ENCODE data around the gene SUSD3. TPM values are rescaled to one million over a fixed set of nuclear protein-coding genes. Genes with fewer than 3 reads are reported as not detected.

SUSD3 gene
- polyA plus RNA-seq, 4 donors, result 8.5 to 10.3 (median 10.2) TPM

- DNase-seq (ENCODE audit: low read depth in 4 of 4, low spot score in 2 of 4), result no peak
Measured at GRCh38 chr9:93028448-93029006, 30.0 kb upstream of the SUSD3 start.

- no peak for DNase-seq (ENCODE audit: low read depth in 4 of 4, low spot score in 2 of 4)
Measured at GRCh38 chr9:93030642-93031628, 27.6 kb upstream of the SUSD3 start.

DNA sequence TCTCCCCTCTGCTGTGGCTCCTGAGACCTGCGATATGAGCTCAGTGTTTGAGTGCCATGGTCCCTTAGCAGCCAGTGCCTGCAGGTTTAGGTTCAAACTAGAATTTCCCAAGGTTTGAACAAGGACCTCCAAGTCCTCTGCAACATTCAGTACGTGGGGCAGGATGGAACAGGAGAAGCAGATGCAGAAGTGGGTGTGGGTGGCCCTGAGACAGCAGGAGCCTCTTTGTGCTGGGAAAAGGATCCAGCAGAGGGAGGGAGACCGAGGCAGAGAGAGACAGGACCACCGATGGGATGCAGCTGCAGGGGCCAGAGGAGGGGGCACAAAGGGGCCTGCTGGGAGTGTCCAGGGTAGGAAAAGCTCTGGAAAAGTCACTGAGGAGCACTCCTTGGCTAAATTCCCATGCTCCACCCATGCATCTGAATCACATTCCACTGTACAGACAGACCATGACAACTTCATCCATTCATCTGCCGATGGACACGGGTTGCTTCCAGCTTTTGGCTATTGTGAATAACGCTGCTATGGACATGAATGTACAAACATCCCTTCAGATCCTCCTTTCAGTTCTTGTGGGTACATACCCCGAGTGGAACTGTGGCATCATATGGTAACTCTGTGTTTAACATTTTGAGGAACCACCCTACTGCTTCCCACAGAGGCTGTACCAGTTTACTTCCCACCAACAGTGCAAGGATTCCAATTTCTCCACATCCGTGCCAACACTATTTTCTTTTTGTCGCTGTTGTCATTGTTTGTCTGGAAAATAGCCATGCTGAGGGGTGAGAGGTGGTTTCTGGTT, 26.7 kb upstream of the SUSD3 start:
- no peak for DNase-seq (ENCODE audit: low read depth in 4 of 4, low spot score in 2 of 4)

GRCh38 chr9:93032545-93032944, 26.0 kb upstream of the SUSD3 start:
- no peak for DNase-seq (ENCODE audit: low read depth in 4 of 4, low spot score in 2 of 4)

GRCh38 chr9:93033531-93033930, 25.0 kb upstream of the SUSD3 start:
- DNase-seq (ENCODE audit: low read depth in 4 of 4, low spot score in 2 of 4), result no peak

GRCh38 chr9:93035106-93035660, 23.3 kb upstream of the SUSD3 start:
- DNase-seq (ENCODE audit: low read depth in 4 of 4, low spot score in 2 of 4), result no peak

GRCh38 chr9:93035821-93036351, 22.6 kb upstream of the SUSD3 start:
- DNase-seq (ENCODE audit: low read depth in 4 of 4, low spot score in 2 of 4), result no peak

GRCh38 chr9:93036887-93037475, 21.5 kb upstream of the SUSD3 start:
- no peak for DNase-seq (ENCODE audit: low read depth in 4 of 4, low spot score in 2 of 4)

DNA sequence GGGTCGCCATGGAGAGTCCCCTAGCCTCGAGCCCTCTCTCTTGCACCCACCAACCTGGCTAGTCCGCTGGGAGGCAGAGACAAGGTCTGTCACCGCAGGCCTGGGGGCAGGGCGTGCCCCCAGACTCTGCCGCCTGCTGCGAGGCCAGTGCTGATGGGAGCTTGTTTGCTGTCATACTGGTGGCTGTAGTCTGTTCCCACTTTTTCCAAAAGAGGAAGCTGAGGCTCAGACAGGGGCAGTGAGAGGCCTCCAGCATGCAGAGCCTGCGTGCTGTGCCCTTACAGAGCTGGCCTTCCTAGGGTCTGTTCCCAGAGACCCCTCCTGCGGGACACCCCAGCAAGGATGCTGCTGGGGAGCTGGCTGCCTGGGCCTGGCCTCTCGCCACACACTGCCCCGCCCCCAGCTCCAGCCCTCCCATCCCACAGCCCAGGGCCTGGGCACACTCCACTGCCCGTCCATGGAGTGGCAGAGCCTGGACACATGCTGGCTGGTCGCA, 21.0 kb upstream of the SUSD3 start:
- no peak for DNase-seq (ENCODE audit: low read depth in 4 of 4, low spot score in 2 of 4)

- no peak for DNase-seq (ENCODE audit: low read depth in 4 of 4, low spot score in 2 of 4)
Measured at GRCh38 chr9:93038918-93039317, 19.6 kb upstream of the SUSD3 start.

GRCh38 chr9:93039456-93039855, 19.0 kb upstream of the SUSD3 start:
- no peak for DNase-seq (ENCODE audit: low read depth in 4 of 4, low spot score in 2 of 4)

GRCh38 chr9:93039976-93040375, 18.5 kb upstream of the SUSD3 start:
- no peak for DNase-seq (ENCODE audit: low read depth in 4 of 4, low spot score in 2 of 4)

DNA sequence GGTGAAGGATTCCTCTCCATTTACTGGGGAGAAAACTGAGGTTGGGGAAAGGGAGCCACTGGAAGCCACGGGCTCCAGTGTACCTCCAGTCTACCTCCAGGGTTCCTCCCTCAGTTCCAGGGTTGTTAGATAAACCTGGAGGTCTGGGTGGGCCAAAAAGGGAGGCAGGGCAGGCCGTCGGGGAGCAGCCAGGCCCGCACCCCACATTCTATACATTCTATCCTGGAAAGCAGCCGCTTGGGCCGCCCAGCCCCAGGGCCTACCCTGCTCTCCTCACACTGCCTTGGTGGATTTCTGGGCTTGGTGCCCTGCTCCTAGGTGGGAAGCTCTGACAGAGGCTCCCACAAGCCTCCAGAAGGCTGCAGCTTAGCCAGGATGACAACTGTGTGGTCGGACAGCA, 18.1 kb upstream of the SUSD3 start:
- DNase-seq (ENCODE audit: low read depth in 4 of 4, low spot score in 2 of 4), result no peak

DNA sequence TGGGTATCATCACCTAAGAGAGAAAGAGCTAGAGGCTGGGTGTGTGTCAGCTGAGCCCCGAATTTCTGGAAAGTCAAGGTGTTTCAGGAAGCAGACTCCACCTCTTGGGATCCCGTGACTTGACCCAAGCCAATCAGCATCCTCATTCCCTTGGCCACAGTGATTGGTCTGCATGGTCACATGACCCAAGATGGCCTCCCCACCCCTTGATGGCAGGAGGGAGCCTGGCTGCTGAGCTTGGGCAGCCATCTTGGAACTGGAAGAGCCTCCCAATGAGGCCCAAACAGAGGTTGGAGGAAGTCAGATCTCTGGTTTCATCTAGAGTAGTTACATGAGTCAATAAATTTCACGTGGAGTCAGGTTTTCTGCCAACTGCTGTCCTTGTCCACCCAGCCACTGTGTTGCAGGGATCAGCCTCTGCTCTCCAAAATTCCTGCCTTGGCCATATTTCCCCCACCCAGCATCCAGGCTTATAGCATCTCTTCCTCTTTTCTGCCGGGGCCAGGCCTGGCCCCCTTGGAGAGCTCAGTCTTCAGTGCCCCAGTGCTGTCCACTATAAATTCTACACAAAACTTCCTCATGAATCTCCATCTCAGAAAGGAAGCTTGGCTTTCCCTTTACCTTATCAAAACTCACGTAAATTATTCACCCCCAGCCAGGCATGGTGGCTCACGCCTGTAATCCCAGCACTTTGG, 17.2 kb upstream of the SUSD3 start:
- no peak for DNase-seq (ENCODE audit: low read depth in 4 of 4, low spot score in 2 of 4)

GRCh38 chr9:93043122-93043521, 15.4 kb upstream of the SUSD3 start:
- no peak for DNase-seq (ENCODE audit: low read depth in 4 of 4, low spot score in 2 of 4)

DNA sequence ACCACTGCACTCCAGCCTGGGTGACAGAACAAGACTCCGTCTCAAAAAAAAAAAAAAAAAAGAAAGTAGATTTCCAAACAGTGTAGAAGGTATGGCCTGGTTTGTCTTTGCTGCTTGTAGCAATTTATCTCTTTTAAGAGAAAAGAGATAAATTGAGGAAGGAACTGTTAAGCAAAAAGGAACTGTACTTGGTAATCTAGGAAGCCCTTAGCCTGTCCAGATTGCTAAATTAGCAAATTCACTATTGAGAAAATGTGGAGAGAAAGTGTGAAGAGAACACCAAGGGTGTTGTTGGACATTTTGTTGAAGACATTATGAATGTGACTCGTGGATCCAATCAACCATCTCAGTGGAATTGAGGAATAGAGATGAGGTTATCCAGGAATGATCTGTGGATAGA, 13.0 kb upstream of the SUSD3 start:
- DNase-seq (ENCODE audit: low read depth in 4 of 4, low spot score in 2 of 4), result no peak

DNA sequence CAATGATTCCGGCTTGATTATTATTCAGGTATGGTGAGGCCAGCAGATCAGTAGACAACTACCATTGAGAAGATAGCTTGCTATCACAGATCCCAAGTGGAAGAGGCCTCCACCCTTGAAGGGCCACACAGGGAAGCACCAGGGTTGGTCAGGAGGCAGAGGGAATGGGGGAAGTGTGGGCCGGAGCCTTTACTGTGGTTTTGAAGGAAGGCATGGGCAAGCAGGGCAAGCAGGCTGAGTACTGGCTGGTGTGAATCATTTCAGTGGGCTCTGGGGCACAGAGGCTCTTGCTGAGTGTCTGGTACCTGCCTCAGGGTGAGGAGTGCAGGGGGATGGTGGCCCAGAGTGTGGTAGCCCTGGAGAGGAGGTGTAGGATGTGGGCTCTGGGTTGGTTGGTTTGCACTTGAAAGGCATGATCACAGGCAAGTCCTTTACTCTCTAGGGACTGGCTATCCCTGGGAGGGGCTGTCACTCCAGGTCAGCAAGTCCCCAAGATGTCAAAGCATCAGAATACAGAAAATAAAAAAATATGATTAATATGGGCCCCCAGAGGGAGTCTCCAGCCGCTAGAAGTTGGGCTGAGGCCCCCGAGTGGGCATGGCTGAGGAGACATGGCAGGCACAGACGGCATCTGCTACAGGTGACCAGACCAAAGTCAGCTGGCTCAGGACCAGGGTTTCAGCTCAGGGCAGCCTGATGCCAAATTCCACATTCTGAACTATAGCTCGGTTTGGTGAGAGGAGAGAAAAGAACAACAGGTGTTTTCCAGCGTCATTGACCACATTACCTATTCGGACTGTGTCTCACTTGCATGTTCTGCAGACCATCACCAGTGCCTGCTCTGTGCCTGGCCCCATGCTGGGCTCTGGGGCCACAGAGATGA, 9.7 kb upstream of the SUSD3 start:
- DNase-seq (ENCODE audit: low read depth in 4 of 4, low spot score in 2 of 4), result no peak

- no peak for DNase-seq (ENCODE audit: low read depth in 4 of 4, low spot score in 2 of 4)
Measured at GRCh38 chr9:93049491-93049890, 9.0 kb upstream of the SUSD3 start.

DNA sequence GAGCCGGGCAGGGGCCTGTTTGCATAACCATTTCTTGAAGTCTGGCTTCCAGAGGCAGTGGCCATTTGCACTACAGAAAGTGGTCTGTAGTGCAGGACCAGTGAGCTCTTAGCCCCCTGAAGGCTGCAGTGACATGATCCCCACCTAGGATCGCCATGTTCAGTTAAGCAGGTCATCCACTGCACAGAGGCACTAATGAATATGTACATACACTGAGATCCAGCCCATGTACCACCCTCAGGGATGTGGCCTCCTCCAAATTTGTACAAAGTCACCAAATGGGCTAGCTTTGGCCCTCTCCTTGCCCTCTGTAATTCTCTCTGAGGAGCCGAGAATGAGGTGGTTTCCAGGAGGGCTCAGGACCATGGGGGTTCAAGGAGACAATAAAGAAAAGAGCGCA, 8.3 kb upstream of the SUSD3 start:
- DNase-seq (ENCODE audit: low read depth in 4 of 4, low spot score in 2 of 4), result no peak
